OCI-LY3 (cell line): ENCODE measurements around the gene ST8SIA1.

Experiments used
- CTCF ChIP-seq: fragments of 200-600, 300-600 bp; sonication (generic); IDR thresholded peaks from 2 replicates; pipeline ENCODE4 v1.5.1; 2014; ENCODE audit warnings: antibody characterized with exemption, low read length, low read depth
- EZH2phosphoT487 ChIP-seq: fragments of 200-600 bp; shearing (Covaris generic); IDR thresholded peaks from 2 replicates; pipeline ENCODE4 v1.6.1; 2018; ENCODE audit warnings: antibody characterized with exemption, mixed run types, low read depth

- TF ChIP-seq CTCF (no peak), EZH2phosphoT487 (no peak)
Measured at GRCh38 chr12:22256041-22256441, 78.5 kb downstream of the ST8SIA1 start.
